CD1c-positive myeloid dendritic cell (primary cell): ENCODE data around the gene PCDHGA9.
"Not testable (repeated sequence)": the region's sequence is repeated elsewhere in the genome, so short reads cannot be mapped to it uniquely, and the experiment has no call there.

Experiments
- DNase-seq: peaks from one replicate; pipeline ENCODE4 v3.0.0-alpha.2; 2016; ENCODE audit errors: extremely low spot score

The PCDHGA9 gene

DNA sequence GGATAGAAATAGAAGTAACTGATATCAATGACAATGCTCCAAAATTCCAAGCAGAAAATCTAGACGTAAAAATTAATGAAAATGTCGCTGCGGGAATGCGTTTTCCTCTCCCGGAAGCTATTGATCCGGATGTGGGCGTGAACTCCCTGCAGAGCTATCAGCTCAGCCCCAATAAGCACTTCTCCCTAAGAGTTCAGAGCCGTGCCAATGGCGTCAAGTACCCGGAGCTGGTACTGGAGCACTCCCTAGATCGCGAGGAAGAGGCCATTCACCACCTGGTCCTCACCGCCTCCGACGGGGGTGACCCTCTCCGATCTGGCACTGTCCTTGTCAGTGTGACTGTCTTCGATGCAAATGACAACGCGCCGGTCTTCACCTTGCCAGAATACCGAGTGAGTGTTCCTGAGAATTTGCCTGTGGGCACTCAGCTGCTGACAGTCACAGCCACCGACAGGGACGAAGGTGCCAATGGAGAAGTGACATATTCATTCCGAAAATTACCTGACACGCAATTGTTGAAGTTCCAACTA lies 11.0 kb downstream of the PCDHGA9 start:
- DNase-seq: no peak

DNA sequence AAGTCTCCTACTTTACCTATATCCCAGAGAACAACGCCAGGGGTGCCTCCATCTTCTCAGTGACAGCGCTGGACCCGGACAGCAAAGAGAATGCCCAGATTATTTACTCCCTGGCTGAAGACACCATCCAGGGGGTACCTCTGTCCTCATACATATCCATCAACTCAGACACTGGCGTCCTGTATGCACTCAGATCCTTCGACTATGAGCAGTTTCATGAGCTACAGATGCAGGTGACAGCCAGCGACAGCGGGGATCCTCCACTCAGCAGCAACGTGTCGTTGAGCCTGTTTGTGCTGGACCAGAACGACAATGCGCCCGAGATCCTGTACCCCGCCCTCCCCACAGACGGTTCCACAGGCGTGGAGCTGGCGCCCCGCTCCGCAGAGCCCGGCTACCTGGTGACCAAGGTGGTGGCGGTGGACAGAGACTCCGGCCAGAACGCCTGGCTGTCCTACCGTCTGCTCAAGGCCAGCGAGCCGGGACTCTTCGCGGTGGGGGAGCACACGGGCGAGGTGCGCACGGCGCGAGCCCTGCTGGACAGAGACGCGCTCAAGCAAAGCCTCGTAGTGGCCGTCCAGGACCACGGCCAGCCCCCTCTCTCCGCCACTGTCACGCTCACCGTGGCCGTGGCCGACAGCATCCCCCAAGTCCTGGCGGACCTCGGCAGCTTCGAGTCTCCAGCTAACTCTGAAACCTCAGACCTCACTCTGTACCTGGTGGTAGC lies 12.1 kb downstream of the PCDHGA9 start:
- DNase-seq: not testable (repeated sequence)

DNA sequence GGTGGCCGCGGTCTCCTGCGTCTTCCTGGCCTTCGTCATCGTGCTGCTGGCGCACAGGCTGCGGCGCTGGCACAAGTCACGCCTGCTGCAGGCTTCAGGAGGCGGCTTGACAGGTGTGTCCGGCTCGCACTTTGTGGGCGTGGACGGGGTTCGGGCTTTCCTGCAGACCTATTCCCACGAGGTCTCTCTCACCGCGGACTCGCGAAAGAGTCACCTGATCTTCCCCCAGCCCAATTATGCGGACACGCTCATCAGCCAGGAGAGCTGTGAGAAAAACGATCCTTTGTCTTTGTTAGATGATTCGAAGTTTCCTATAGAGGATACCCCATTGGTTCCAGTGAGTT lies 12.7 kb downstream of the PCDHGA9 start:
- DNase-seq: not testable (repeated sequence)

DNA sequence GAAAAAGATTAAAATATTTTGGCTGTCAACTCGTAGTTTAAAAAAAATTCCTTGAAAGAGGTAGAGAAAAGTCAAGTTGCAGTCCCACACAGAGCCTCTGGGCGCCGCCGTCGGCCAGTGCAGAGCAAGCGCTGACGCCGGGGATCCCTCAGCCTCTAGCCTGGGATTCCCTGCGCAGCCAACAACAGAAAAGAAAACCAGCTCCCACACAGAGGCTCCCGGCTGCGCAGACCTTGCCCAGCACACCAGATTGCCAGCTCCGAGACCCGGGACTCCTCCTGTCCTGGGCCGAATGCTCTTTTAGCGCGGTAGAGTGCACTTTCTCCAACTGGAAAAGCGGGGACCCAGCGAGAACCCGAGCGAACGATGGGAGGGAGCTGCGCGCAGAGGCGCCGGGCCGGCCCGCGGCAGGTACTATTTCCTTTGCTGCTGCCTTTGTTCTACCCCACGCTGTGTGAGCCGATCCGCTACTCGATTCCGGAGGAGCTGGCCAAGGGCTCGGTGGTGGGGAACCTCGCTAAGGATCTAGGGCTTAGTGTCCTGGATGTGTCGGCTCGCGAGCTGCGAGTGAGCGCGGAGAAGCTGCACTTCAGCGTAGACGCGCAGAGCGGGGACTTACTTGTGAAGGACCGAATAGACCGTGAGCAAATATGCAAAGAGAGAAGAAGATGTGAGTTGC lies 15.1 kb downstream of the PCDHGA9 start, which contains the start of gene PCDHGB7:
Gene PCDHGB7 (plus strand): TSS at position 184 of the 679 bp plus-strand sequence. CDS start 183 bp downstream, at position 367.
- DNase-seq: peak; percentile 80

DNA sequence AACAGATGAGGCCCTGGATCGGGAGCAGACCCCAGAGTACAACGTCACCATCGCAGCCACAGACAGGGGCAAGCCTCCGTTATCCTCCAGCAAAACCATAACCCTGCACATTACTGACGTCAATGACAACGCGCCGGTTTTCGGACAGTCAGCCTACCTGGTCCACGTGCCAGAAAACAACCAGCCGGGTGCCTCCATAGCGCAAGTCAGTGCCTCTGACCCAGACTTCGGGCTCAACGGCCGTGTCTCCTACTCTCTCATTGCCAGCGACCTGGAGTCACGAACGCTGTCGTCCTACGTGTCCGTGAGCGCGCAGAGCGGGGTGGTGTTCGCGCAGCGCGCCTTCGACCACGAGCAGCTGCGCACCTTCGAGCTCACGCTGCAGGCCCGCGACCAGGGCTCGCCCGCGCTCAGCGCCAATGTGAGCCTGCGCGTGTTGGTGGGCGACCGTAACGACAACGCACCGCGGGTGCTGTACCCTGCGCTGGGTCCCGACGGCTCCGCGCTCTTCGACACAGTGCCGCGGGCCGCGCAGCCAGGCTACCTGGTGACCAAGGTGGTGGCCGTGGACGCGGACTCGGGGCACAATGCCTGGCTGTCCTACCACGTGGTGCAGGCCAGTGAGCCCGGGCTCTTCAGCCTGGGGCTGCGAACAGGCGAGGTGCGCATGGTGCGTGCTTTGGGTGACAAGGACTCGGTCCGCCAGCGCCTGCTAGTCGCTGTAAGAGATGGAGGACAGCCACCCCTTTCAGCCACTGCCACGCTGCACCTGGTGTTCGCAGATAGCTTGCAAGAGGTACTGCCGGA lies 16.7 kb downstream of the PCDHGA9 start:
- DNase-seq: no peak

DNA sequence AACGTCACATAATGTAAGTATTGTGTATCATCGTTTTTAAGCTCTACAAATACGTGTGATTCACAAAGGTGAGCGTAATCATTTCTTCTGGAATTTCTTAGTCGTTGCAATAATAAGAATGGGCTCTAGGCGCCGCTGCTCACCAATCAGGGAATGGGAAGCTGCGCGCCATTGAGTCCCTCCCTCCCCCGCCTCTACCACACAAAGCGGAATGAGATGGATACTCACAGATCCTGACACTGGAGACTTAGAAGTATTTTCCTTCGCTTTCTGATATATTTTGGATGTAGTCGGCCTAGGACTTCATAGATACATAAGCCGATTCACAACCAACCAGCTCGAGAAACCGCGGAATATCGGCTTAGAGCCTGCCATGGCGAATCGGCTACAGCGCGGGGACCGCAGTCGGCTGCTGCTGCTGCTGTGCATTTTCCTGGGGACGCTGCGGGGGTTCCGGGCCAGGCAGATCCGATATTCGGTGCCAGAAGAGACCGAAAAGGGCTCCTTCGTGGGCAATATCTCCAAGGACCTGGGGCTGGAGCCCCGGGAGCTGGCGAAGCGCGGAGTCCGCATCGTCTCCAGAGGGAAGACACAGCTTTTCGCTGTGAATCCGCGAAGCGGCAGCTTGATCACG lies 18.4 kb downstream of the PCDHGA9 start, which contains the start of gene PCDHGA11:
Gene PCDHGA11 (plus strand): TSS at position 197 of the 634 bp plus-strand sequence. CDS start 177 bp downstream, at position 374.
- DNase-seq: peak; percentile 84

DNA sequence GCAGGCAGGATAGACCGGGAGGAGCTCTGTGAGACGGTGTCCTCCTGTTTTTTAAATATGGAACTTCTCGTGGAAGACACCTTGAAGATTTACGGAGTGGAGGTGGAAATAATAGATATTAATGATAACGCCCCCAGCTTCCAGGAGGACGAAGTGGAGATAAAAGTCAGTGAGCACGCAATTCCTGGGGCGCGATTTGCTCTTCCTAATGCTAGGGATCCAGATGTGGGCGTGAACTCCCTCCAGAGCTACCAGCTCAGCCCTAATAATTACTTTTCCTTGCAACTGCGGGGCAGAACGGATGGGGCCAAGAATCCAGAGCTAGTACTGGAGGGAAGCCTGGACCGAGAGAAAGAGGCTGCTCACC lies 18.9 kb downstream of the PCDHGA9 start:
- DNase-seq: no peak

DNA sequence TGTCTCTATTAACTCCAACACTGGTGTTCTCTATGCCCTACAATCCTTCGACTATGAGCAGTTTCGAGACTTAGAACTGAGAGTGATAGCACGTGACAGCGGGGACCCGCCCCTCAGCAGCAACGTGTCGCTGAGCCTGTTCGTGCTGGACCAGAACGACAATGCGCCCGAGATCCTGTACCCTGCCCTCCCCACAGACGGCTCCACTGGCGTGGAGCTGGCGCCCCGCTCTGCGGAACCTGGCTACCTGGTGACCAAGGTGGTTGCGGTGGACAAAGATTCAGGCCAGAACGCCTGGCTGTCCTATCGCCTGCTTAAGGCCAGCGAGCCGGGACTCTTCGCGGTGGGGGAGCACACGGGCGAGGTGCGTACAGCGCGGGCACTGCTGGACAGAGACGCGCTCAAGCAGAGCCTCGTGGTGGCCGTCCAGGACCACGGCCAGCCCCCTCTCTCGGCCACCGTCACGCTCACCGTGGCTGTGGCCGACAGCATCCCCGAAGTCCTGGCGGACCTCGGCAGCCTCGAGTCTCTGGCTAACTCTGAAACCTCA lies 20.2 kb downstream of the PCDHGA9 start:
- DNase-seq: no peak

DNA sequence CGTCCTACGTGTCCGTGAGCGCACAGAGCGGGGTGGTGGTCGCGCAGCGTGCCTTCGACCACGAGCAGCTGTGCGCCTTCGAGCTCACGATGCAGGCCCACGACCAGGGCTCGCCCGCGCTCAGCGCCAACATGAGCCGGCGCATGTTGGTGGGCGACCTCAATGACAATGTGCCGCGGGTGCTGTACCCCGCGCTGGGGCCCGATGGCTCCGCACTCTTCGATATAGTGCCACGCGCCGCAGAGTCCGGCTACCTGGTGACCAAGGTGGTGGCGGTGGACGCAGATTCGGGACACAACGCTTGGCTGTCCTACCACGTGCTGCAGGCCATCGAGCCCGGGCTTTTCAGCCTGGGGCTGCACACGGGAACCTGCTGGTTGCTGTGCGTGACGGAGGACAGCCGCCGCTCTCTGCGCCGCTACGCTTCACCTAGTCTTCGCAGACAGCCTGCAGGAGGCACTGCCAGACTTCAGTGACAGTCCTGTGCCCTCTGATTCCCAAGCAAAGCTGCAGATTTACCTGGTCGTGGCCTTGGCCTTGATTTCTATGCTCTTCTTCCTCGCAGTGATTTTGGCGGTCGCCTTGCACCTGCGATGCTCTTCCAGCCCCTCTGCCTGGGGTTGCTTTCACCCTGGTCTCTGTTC lies 25.3 kb downstream of the PCDHGA9 start:
- no peak for DNase-seq

DNA sequence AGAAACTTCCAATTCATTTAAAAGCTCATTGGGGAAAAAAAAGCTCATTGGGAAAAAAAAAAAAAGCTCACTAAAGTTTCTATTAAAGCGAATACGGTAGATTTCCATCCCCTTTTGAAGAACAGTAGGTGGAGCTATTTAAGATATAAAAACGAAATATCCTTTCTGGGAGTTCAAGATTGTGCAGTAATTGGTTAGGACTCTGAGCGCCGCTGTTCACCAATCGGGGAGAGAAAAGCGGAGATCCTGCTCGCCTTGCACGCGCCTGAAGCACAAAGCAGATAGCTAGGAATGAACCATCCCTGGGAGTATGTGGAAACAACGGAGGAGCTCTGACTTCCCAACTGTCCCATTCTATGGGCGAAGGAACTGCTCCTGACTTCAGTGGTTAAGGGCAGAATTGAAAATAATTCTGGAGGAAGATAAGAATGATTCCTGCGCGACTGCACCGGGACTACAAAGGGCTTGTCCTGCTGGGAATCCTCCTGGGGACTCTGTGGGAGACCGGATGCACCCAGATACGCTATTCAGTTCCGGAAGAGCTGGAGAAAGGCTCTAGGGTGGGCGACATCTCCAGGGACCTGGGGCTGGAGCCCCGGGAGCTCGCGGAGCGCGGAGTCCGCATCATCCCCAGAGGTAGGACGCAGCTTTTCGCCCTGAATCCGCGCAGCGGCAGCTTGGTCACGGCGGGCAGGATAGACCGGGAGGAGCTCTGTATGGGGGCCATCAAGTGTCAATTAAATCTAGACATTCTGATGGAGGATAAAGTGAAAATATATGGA lies 27.9 kb downstream of the PCDHGA9 start, which contains the start of gene PCDHGA12:
Gene PCDHGA12 (plus strand): TSS at position 176 of the 782 bp plus-strand sequence. CDS start 253 bp downstream, at position 429.
- peak; percentile 74 for DNase-seq

DNA sequence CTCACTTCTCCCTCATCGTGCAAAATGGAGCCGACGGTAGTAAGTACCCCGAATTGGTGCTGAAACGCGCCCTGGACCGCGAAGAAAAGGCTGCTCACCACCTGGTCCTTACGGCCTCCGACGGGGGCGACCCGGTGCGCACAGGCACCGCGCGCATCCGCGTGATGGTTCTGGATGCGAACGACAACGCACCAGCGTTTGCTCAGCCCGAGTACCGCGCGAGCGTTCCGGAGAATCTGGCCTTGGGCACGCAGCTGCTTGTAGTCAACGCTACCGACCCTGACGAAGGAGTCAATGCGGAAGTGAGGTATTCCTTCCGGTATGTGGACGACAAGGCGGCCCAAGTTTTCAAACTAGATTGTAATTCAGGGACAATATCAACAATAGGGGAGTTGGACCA lies 28.7 kb downstream of the PCDHGA9 start:
- DNase-seq: no peak

DNA sequence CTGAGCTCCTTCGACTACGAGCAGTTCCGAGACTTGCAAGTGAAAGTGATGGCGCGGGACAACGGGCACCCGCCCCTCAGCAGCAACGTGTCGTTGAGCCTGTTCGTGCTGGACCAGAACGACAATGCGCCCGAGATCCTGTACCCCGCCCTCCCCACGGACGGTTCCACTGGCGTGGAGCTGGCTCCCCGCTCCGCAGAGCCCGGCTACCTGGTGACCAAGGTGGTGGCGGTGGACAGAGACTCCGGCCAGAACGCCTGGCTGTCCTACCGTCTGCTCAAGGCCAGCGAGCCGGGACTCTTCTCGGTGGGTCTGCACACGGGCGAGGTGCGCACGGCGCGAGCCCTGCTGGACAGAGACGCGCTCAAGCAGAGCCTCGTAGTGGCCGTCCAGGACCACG lies 29.7 kb downstream of the PCDHGA9 start:
- not testable (repeated sequence) for DNase-seq

DNA sequence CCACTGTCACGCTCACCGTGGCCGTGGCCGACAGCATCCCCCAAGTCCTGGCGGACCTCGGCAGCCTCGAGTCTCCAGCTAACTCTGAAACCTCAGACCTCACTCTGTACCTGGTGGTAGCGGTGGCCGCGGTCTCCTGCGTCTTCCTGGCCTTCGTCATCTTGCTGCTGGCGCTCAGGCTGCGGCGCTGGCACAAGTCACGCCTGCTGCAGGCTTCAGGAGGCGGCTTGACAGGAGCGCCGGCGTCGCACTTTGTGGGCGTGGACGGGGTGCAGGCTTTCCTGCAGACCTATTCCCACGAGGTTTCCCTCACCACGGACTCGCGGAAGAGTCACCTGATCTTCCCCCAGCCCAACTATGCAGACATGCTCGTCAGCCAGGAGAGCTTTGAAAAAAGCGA lies 30.1 kb downstream of the PCDHGA9 start:
- DNase-seq: not testable (repeated sequence)

DNA sequence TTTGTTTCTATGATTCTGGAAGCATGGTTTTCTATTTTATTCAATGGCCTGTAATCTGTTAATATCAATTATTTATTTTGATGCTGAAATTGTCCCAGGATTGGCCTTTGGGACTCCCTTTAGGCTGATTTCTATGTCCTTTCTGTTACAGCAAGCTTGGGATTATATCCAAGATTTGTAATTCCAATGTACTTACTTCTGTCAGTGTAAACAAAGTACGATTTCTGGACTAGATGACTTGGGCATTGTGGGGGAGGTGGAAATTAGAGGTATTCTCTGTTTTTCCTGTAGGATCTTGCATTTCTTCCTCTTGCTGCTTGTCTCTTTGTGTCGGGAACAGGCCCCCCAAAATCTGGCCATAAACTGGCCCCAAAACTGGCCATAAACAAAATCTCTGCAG lies 31.4 kb downstream of the PCDHGA9 start:
- DNase-seq: no peak

DNA sequence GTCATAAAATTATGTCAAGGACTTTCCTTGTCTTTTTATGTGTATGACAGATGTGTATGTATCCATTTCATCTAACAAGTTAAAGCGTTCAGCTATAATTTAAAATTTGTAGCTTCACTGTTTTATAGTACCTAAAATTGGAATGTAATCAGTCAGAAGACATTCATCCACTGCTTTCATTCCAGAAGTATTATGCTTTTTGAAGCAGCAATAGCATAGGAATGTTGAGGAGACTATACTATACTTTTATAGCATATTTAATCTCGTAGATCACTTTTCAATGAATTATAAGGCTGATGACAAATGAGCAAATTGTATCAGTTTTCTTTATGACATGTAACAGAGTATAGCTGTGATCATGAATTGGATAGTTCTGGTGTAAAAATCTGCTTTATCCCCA lies 34.6 kb downstream of the PCDHGA9 start:
- DNase-seq: no peak

DNA sequence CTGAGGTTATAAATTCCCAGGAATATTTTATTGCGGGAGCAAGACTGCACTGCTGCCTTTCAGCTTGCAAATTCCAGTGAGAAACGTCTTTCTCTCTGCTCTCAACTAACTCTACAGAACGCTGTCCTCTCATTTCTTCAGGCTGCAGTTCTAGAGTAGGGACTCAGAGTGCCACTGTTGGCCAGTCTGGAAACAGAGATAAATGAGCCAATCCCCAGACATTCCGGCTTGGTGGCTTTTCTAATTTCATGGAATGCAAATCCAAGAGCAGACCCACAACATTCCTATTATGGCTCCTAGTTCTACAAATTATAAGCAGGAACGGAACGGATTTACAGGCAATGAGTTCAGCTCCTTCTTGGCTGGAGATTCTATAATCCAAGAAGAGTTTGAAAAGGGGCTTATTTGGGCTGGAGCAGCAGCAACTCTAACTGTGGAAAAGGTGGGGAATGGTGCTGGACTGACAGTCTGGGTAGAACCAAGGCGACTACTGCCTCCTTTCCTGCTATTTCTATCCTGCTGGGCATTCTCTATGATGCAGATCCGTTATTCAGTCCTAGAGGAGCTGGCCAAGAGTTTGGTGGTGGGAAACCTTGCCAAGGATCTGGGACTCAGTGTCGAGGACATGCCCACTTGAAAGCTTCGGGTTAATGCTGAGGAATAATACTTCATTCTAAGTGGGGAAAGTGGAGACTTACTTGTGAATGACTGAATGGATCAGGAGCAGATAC lies 37.0 kb downstream of the PCDHGA9 start:
- no peak for DNase-seq

DNA sequence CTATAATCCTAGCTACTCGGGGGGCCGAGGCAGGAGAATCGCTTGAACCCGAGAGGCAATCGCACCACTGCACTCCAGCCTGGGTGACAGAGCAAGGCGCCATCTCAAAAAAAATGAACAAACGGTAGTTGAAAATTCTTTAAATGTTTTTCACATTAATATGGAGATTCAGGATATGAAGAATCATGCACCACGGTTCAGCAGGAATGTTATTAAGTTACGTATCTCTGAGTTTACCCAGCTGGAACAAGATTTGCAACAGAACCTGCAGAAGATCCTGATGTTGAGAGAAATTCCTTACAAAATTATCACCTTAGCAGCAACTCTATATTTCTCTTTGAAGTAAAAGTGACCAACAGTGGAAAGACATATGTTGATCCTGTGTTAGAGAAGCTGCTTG lies 37.8 kb downstream of the PCDHGA9 start:
- no peak for DNase-seq

DNA sequence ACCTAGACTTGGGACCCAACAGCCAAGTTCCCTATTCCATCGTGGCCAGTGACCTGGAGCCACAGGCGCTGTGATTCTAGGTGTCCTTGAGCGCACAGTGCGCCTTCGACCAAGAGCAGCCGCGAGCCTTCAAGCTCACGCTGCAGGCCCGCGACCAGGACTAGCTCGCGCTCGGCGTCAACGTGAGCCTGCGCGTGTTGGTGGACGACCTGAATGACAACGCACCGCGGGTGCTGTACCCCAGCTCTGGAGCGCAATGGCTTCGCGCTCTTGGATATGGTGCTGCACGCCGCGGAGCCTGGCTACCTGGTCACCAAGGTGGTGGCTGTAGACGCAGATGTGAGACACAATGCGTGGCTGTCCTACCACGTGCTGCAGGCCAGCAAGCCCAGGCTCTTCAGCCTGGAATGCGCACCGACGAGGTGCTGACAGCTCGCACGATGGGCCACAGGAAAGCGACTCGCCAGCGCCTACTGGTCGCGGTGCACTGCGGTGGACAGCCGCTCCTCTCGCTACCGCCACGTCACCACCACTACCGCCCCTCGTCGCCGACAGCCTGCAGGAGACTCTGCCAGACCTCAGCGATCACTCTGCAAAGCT lies 39.1 kb downstream of the PCDHGA9 start:
- DNase-seq: no peak
